PC-3 (cell line): Measurements from ENCODE around the gene CAMK1G.

Source experiments
- EZH2phosphoT487 ChIP-seq: fragments of 300-600 bp; sonication (generic); IDR thresholded peaks from 2 replicates; pipeline ENCODE4 v1.6.1; 2018; ENCODE audit warnings: mild to moderate bottlenecking, antibody characterized with exemption, low read length, borderline replicate concordance
- TF ChIP-seq, protein P1 (sequence below): fragments of 300-600 bp; sonication (generic); conservative IDR thresholded peaks from 2 replicates; pipeline ENCODE4 v1.5.1; 2017; ENCODE audit warnings: antibody characterized with exemption, low read depth, mild to moderate bottlenecking, low read length

DNA sequence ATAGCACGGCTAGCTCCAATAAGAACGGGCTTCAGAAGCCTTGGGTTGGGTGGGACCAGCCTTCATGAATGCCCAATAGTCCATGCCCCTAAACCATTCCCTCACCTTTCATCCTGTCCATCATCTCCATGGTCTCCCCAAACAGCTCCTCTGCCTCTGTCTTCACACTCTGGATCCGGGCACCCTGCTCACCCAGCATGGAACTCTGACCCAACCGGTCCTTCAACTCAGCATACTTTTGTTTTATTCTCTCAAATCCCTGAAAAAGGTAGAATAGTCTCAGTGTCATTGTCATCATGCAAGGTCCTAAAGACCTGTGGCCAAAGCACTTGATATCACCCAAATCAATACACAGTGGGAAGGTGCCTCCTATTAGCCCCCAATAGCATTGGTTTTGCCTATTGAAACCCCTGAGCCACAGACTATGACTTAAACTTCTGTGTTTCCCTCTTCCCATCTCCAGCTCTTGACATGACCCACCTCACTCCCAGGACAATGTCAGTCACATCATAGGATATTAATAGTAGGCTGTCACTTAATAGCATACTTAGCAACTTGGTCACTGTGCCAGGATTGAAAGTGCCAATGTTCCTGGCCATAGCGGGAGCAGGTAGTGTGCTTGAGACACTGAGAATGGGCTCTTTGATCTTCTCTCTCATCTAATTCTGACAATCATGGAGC, 33.0 kb downstream of the CAMK1G start:
- TF ChIP-seq, protein P1, sequence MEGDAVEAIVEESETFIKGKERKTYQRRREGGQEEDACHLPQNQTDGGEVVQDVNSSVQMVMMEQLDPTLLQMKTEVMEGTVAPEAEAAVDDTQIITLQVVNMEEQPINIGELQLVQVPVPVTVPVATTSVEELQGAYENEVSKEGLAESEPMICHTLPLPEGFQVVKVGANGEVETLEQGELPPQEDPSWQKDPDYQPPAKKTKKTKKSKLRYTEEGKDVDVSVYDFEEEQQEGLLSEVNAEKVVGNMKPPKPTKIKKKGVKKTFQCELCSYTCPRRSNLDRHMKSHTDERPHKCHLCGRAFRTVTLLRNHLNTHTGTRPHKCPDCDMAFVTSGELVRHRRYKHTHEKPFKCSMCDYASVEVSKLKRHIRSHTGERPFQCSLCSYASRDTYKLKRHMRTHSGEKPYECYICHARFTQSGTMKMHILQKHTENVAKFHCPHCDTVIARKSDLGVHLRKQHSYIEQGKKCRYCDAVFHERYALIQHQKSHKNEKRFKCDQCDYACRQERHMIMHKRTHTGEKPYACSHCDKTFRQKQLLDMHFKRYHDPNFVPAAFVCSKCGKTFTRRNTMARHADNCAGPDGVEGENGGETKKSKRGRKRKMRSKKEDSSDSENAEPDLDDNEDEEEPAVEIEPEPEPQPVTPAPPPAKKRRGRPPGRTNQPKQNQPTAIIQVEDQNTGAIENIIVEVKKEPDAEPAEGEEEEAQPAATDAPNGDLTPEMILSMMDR, result no peak
- no peak for TF ChIP-seq EZH2phosphoT487
